ENCODE results near the gene FNDC3B.

The FNDC3B gene

DNA sequence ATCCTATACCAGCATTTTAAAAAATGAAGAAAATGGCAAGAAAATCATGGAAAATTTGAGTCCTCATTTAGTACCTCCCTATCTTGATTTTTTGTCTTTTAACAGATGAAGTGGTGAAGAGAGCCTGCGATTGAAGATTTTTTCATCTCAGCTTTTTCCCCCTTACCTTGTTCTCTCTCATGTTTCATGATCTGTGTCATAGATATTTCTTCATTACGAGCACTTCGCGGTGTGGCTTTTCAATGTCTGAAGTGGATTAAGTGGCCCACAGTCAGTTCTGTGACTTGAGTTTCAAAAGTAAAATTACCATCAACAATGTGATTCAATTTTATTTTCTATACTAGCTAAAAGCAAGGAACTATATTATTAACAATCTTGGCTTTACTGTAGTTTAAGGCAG lies 147.2 kb downstream of the FNDC3B start:
- H3K79me2 ChIP-seq (ENCODE audit: insufficient read depth, low read length), result no peaks in the 10 kb centered on the region

DNA sequence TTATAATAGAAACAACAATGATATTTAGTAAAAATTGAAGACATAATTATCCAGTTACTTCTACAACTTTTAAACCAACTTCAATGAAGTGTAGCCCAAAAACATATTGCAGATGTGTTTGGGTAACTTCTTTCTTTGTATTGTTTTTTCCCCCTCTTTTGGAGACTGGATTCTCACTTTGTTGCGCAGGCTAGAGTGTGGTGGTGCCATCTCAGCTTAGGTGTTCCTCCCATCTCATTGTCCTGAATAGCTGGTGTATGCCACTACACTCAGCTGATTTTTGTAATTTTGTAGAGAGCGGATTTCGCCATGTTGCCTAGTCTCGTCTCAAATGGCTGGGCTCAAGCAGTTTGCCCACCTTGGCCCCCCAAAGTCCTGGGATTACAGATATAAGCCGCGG lies 148.1 kb downstream of the FNDC3B start:
- H3K9ac ChIP-seq (ENCODE audit: low read depth, low read length, poor library complexity, severe bottlenecking), result no peak overlapping the region
- H3K36me3 ChIP-seq (ENCODE audit: insufficient read depth, low read length), result no peaks in the 10 kb centered on the region
- H3F3A ChIP-seq (ENCODE audit: low read depth), result no peaks in the 10 kb centered on the region
- H3K4me2 ChIP-seq (ENCODE audit: low read depth, low read length, poor library complexity, severe bottlenecking), result no peak overlapping the region
- H3K4me1 ChIP-seq (ENCODE audit: insufficient read depth, low read length, poor library complexity, severe bottlenecking), result no peaks in the 10 kb centered on the region
- H4K20me1 ChIP-seq (ENCODE audit: insufficient read depth, low read length, poor library complexity, severe bottlenecking), result no peaks in the 10 kb centered on the region
- H3K4me3 ChIP-seq (ENCODE audit: low read length, poor library complexity, severe bottlenecking), result no peak overlapping the region
- no peaks in the 10 kb centered on the region for H3K79me2 ChIP-seq (ENCODE audit: insufficient read depth, low read length)
- H3K9me3 ChIP-seq (ENCODE audit: insufficient read depth, low read depth, low read length), result no peaks in the 10 kb centered on the region
- H3K27me3 ChIP-seq (ENCODE audit: insufficient read depth, low read length, poor library complexity, severe bottlenecking), result no peaks in the 10 kb centered on the region
- H3K9me2 ChIP-seq (replicated peaks; ENCODE audit: low read depth, low read length), result no peaks in the 10 kb centered on the region
- TF ChIP-seq, protein P1, sequence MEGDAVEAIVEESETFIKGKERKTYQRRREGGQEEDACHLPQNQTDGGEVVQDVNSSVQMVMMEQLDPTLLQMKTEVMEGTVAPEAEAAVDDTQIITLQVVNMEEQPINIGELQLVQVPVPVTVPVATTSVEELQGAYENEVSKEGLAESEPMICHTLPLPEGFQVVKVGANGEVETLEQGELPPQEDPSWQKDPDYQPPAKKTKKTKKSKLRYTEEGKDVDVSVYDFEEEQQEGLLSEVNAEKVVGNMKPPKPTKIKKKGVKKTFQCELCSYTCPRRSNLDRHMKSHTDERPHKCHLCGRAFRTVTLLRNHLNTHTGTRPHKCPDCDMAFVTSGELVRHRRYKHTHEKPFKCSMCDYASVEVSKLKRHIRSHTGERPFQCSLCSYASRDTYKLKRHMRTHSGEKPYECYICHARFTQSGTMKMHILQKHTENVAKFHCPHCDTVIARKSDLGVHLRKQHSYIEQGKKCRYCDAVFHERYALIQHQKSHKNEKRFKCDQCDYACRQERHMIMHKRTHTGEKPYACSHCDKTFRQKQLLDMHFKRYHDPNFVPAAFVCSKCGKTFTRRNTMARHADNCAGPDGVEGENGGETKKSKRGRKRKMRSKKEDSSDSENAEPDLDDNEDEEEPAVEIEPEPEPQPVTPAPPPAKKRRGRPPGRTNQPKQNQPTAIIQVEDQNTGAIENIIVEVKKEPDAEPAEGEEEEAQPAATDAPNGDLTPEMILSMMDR (conservative IDR thresholded peaks at IDR 0.05; ENCODE audit: low read length), result no peak
- no peak for TF ChIP-seq EZH2phosphoT487 (IDR thresholded peaks at IDR 0.05; ENCODE audit: borderline replicate concordance)
- H2AFZ ChIP-seq (ENCODE audit: low read length), result no peak overlapping the region

More for the DNA sequence above, 147.2 kb downstream of the FNDC3B start:
- no peak overlapping the region for H3K9ac ChIP-seq (ENCODE audit: low read depth, low read length, poor library complexity, severe bottlenecking)
- H3K4me1 ChIP-seq (ENCODE audit: insufficient read depth, low read length, poor library complexity, severe bottlenecking), result peaks cover 5% of the 10 kb centered on the region
- no peaks in the 10 kb centered on the region for H3K36me3 ChIP-seq (ENCODE audit: insufficient read depth, low read length)
- H3K9me2 ChIP-seq (replicated peaks; ENCODE audit: low read depth, low read length), result no peaks in the 10 kb centered on the region
- no peaks in the 10 kb centered on the region for H4K20me1 ChIP-seq (ENCODE audit: insufficient read depth, low read length, poor library complexity, severe bottlenecking)
- H3K4me3 ChIP-seq (ENCODE audit: low read length, poor library complexity, severe bottlenecking), result no peak overlapping the region
- H3K9me3 ChIP-seq (ENCODE audit: insufficient read depth, low read depth, low read length), result no peaks in the 10 kb centered on the region
- TF ChIP-seq, protein P1 (conservative IDR thresholded peaks at IDR 0.05; ENCODE audit: low read length), result no peak
- no peak for TF ChIP-seq EZH2phosphoT487 (IDR thresholded peaks at IDR 0.05; ENCODE audit: borderline replicate concordance)
- no peak overlapping the region for H3K4me2 ChIP-seq (ENCODE audit: low read depth, low read length, poor library complexity, severe bottlenecking)
- no peaks in the 10 kb centered on the region for H3K27me3 ChIP-seq (ENCODE audit: insufficient read depth, low read length, poor library complexity, severe bottlenecking)
- H2AFZ ChIP-seq (ENCODE audit: low read length), result no peak overlapping the region
- no peaks in the 10 kb centered on the region for H3F3A ChIP-seq (ENCODE audit: low read depth)

- TF ChIP-seq, protein P1 (conservative IDR thresholded peaks at IDR 0.05; ENCODE audit: low read length), result no peak
- TF ChIP-seq EZH2phosphoT487 (IDR thresholded peaks at IDR 0.05; ENCODE audit: borderline replicate concordance), result no peak
These were observed 149.1 kb downstream of the FNDC3B start for GRCh38 chr3:172188511-172188910.

More at GRCh38 chr3:172188511-172188910, 149.1 kb downstream of the FNDC3B start:
- no peaks in the 10 kb centered on the region for H3K36me3 ChIP-seq (ENCODE audit: insufficient read depth, low read length)
- H3K4me1 ChIP-seq (ENCODE audit: insufficient read depth, low read length, poor library complexity, severe bottlenecking), result peaks cover 3% of the 10 kb centered on the region
- H3K9ac ChIP-seq (ENCODE audit: low read depth, low read length, poor library complexity, severe bottlenecking), result no peak overlapping the region
- no peak overlapping the region for H2AFZ ChIP-seq (ENCODE audit: low read length)
- no peak overlapping the region for H3K4me2 ChIP-seq (ENCODE audit: low read depth, low read length, poor library complexity, severe bottlenecking)
- no peaks in the 10 kb centered on the region for H3K79me2 ChIP-seq (ENCODE audit: insufficient read depth, low read length)
- no peaks in the 10 kb centered on the region for H3K27me3 ChIP-seq (ENCODE audit: insufficient read depth, low read length, poor library complexity, severe bottlenecking)
- H3K4me3 ChIP-seq (ENCODE audit: low read length, poor library complexity, severe bottlenecking), result no peak overlapping the region
- no peaks in the 10 kb centered on the region for H4K20me1 ChIP-seq (ENCODE audit: insufficient read depth, low read length, poor library complexity, severe bottlenecking)
- H3K9me2 ChIP-seq (replicated peaks; ENCODE audit: low read depth, low read length), result no peaks in the 10 kb centered on the region
- H3K9me3 ChIP-seq (ENCODE audit: insufficient read depth, low read depth, low read length), result no peaks in the 10 kb centered on the region
- H3F3A ChIP-seq (ENCODE audit: low read depth), result no peaks in the 10 kb centered on the region

All from Loucy (cell line).